GM06990 (cell line): ENCODE measurements around the gene ZC3H18.
A peak's percentile ranks its signal among the peaks of the same experiment; 100 is the strongest.

Experiments
- DNase-seq: peaks from one replicate; pipeline ENCODE4 v3.0.0-alpha.2; 2011; ENCODE audit not compliant: insufficient read length; ENCODE audit errors: extremely low read depth
- H3K27me3 ChIP-seq: replicated peaks from 2 replicates; pipeline ENCODE4 v1.6.0; 2011; ENCODE audit warnings: low read length; ENCODE audit not compliant: control insufficient read depth, insufficient read depth
- H3K36me3 ChIP-seq: 2 replicates; pipeline ENCODE4 v1.5.1; 2011; ENCODE audit warnings: low read length; ENCODE audit not compliant: control insufficient read depth, insufficient read depth
- H3K4me3 ChIP-seq: replicated peaks from 2 replicates; pipeline ENCODE4 v1.5.1; 2011; ENCODE audit warnings: low read depth, mild to moderate bottlenecking, control low read depth, low read length
- TF ChIP-seq, protein P1 (sequence below): IDR thresholded peaks from 2 replicates; pipeline ENCODE4 v1.5.1; 2011; ENCODE audit warnings: low read length, control low read depth, mild to moderate bottlenecking, inconsistent platforms; ENCODE audit not compliant: insufficient read depth, poor library complexity, severe bottlenecking

Gene ZC3H18

GRCh38 chr16:88652762-88653063, 82.5 kb downstream of the ZC3H18 start:
- Histone ChIP-seq H3K4me3 (no peak overlapping the region), H3K27me3 (no peaks in the 10 kb centered on the region), H3K36me3 (peaks cover 35% of the 10 kb centered on the region)
- no peak for DNase-seq
- TF ChIP-seq, protein P1, sequence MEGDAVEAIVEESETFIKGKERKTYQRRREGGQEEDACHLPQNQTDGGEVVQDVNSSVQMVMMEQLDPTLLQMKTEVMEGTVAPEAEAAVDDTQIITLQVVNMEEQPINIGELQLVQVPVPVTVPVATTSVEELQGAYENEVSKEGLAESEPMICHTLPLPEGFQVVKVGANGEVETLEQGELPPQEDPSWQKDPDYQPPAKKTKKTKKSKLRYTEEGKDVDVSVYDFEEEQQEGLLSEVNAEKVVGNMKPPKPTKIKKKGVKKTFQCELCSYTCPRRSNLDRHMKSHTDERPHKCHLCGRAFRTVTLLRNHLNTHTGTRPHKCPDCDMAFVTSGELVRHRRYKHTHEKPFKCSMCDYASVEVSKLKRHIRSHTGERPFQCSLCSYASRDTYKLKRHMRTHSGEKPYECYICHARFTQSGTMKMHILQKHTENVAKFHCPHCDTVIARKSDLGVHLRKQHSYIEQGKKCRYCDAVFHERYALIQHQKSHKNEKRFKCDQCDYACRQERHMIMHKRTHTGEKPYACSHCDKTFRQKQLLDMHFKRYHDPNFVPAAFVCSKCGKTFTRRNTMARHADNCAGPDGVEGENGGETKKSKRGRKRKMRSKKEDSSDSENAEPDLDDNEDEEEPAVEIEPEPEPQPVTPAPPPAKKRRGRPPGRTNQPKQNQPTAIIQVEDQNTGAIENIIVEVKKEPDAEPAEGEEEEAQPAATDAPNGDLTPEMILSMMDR: no peak

DNA sequence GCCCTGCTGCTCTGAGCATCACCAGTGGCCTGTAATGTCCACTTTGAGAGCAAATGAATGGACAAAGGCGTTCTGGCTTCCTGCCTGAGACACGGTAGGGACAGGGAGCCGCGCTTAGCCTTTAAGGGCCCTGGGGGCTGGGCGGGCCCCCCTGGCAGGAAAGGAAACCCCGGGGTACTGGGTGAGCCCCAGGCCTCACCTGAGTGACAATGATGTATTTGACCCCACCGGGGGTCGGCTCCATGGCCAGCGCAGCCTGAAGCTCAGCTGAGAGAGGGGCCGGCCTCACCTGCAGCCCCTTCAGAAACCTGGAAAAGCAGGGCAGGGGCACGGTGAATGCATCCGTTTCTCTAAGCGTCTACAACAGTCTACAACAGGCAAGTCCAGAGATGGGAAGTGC, 82.9 kb downstream of the ZC3H18 start:
- Histone ChIP-seq H3K27me3 (no peaks in the 10 kb centered on the region), H3K36me3 (peaks cover 36% of the 10 kb centered on the region), H3K4me3 (no peak overlapping the region)
- no peak for DNase-seq
- TF ChIP-seq, protein P1: no peak

DNA sequence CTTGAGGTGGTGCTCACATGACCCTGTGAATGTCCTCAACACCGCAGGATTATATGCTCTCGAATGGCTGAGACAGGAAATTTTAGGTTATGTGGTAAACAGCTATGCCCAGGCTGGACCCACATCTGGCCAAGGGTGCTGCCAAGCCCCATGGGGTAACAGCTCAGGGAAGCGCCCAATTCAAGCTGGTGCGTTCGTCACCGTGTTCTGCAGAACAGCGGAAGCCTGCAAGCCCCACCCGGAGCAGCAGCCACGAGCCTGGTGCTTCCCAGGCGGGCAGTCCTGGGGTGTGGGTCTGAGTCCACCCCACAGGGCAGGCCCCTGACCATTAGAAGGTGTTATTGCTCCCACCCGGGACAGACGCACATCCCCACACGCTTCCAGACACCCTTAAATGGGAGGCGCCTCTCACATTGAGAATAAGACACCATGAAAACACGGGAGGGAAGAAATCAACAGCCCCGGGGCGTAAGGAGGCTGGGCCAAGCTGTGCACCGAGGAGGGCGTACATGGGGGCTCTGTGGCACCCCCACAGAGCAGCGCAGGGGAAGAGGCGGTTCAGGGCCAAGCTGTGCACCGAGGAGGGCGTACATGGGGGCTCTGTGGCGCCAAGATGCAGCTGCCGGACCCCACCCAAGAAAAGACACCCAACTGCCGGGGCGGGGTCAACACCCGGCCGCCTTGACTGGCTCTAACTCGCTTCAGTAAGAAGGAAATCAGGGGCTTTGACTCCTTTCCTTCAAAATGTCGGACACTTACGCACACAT, 83.6 kb downstream of the ZC3H18 start:
- no peaks in the 10 kb centered on the region for H3K27me3 ChIP-seq
- no peak for DNase-seq
- H3K4me3 ChIP-seq: no peak overlapping the region
- peaks cover 38% of the 10 kb centered on the region for H3K36me3 ChIP-seq
- TF ChIP-seq, protein P1: no peak

DNA sequence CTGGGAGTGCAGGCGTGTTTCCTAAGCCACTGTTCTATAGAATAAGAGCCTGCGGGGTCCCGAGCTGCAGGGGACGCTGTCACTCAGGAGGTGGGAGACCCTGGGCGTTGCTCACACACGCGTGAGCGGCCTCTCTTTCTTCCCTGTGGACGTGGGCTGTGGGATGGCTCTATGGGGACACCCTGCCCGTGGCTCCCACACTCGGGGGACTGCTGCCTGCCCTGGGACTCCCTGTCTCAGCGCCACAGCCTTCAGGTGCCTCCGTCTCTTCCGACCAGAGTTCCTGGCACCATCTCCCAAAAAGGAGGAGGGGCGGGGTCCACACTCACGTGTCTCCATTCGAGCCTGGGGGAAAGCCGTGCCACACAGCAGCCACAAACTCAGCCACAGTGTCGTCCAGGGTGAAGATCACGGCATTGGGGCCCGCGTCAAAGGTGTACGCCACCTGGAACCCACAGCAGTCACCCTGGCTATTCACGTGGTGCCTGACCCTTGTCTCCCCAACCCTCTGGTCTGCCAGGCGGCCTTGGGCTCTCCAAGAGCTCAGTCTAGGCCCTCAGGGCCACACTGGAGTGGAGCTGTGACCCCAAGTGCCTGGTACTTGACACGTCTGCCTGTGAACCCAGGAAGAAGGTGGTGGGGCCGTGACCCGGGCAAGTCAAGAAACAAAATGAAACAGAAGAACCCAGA, 84.3 kb downstream of the ZC3H18 start:
- DNase-seq: no peak
- H3K27me3 ChIP-seq: no peaks in the 10 kb centered on the region
- H3K4me3 ChIP-seq: no peak overlapping the region
- H3K36me3 ChIP-seq: peaks cover 40% of the 10 kb centered on the region
- TF ChIP-seq, protein P1: no peak

DNA sequence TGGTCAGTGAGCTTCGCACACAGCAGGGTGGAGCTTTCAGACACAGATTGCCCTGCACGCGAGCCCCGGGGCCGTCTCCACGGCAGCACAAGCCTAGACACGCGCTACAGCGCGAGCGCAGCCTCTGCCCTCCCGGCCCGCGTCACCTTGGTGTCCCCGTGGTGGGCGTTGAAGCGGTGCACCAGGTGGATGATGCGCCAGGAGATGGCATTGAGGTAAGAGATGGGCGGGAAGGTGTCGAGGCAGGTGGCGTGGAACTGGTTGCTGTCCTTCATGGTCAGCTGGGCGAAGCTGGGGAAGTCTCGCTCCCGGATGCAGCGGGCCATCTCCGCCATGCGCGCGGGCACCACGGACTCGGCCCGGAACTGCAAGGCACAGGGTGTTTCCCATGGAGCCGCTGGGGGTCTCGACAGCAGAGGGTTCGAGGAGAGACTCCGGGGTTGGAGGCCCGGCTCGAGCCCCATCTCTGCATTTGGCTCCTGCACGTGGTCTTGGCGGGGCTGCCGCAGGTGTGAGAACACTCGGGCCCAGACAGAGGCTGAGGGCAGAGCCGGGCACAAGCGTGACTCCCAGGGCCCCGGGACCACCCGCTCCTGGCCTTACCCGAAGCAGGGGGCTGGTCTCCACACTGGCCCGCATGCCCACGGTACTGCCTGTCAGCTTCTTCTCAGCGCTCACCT, 85.0 kb downstream of the ZC3H18 start:
- TF ChIP-seq, protein P1: no peak
- Histone ChIP-seq H3K27me3 (no peaks in the 10 kb centered on the region), H3K4me3 (no peak overlapping the region), H3K36me3 (peaks cover 43% of the 10 kb centered on the region)
- DNase-seq: peak; percentile 13
